Measurements from ENCODE around the gene SH3BP4.

Gene SH3BP4

DNA sequence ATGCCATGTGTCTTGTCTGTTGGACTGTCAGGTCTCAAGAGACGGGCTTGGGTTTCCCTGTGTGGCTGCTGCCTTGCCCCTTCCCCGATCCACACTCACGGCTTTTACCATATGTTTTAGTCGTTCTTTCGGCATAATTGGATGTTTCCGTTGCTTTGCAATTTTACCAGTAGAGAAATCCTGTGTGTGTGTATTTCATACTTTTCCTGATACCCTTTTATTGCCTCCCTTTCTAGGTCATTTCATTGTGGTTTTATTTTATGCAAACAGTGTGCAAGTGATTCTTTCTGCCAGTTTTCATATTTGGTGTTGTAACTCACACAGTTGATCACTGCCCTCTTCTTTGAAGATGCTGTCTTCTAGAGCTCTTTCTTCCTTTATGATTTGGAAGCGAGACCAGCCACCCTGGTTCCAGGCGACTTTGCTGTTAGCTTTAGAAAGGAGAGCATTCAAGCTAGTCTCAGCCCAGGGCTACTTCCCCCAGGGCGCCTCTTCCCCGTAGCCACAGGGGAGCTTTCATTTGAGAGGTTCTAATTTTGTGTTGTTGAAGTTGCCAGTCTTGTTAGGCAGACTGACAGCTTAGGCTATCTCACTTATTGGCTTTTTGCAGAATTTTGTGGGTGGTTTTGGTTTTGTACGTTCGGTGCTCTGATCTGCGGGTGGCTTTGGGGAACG, 17.0 kb downstream of the SH3BP4 start:
- DNase-seq = no peak

DNA sequence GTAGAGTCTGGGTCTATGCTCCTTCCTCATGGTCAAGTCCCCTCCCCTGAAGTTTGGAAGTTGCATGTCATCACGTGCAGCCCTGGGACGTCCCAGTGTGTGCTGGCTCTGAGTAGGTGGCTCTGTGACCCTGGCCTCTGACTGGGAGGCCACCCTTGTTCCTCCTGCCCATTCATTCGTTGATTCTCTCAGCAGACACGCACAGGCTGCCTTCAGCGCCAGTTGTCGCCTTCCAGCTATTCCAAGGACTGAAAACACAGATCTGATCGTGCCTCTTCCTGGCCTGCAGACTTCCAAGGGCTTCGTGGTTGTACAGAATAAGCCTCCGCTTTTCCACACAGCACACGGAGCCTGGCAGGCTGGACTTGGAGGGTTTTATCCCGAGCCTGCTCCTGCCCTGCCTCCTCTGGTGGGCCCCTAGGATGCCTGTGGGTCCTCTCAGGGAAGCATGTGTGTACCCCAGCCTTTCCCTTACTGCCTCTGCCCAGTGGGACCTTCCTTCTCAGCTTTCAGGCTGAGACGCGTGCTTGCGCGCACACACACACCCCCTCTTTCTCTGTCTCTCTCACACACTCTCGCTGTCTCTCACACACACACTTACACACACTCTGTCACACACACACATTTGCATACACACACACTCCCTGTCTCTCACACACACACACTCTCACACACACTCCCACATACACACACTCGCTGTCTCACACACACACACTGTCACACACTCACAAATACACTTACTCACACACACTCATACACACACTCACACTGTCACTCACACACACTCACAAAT, 17.7 kb downstream of the SH3BP4 start:
- no peak for DNase-seq

DNA sequence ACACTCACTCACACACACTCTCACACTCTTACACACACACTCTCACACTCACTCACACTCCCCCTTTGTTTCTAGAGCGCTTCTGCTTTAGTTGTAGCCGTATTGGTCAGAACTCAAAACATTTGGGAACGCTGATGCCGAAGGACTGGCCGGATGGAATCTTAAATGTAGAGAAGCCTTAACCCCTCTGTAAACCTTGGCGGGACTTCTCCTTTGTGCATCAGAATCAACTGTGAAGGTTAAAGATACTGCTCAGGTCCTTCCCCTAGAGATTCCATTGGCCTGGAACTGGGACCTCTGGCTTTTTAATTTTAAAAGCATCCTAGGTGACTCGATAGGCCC, 18.3 kb downstream of the SH3BP4 start:
- DNase-seq = no peak

DNA sequence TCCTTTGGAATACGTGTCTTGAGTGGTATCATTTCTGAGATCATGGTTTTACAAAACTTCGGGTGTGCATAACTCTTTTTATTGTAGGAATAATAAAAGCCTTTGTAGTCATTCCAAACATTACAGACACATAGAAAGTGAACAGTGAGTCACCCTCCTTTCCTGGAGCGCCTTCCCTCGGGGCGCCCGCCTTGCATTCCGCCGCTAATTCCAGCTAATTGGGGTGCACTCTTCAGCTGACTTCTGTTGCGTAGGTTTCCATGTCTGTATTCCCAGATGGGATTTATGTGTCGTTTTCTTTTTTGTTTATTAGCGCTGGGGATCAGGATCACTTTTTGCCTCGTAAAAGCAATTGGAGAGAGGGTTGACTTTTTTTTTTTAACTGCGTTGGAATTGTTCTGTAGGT, 18.7 kb downstream of the SH3BP4 start:
- DNase-seq = no peak

DNA sequence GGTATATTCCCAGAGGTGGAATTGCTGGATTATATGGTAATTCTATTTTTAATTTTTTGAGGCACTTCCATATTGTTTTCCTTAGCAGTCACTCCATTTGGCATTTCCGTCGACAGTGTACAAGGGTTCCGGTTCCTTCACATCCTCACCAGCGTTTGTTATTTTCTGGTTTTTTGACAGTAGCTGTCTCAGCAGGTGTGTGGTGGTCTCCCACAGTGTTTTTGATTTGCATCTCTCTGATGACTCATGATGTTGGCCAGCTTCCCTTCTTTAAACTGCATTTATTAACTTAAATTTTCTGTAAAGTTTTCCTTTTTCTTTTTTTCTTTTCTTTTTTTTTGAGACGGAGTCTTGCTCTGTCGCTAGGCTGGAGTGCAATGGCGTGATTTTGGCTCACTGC, 19.7 kb downstream of the SH3BP4 start:
- DNase-seq = no peak

DNA sequence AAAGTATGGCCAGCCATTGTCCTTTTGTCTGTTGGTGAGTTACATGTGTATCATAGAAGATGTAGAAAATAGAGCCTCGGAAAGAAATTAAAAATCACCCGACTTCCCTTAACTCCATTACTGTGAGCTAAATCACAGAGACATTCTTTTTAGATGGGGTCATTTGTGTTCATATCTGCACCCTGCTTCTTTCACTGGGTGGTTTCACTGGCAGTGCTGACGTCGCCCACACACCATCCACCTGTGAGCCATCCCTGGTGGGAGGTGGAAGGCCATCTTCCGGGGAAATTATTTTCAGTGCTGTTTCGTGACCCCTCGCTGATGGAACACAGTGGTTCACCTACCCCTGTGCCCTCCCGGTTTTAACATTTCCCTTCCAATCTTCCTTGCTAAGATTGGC, 21.2 kb downstream of the SH3BP4 start:
- no peak for DNase-seq

DNA sequence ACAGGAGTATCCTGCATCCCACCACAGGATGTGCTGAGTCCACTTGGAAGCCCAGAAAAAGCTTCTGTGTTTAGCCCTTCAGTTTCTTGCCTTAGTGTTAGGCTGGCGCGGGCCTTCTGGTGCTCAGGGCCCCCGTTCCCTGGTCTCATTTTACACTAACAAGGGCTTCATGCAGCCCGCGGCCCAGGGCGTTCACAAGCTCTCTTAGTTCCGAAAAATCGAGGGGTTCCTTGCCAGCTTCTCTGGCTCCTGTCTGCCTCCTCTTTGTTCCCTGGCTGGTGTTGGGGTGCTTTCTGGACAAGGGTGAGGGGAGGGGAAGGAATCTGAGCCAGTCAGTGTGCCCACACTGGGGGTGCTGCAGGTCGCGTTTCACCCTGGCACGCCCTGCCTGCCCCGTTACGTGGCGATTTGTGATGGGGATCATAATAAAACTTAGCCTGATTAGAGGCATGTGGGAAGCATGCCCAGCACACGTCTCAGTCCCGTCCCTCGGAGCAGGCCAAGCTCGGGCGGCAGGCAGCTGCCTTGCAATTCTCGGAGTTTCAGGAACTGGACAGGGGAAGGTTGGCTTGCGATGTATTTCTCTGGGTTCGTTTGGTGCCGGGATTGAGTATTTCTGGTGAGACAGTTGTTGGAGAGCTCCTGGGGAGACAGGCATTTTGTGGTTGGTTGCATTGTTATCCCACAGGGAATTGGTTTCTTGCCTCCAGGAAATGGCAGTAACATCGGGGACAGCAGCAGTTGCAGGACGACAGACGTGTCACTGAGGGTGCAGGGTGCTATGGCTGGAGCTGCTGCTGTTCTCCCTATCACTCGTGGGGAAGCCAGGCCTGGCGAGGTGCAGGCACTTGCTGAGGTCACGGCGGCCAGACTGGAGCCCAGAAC, 22.9 kb downstream of the SH3BP4 start:
- DNase-seq = no peak

DNA sequence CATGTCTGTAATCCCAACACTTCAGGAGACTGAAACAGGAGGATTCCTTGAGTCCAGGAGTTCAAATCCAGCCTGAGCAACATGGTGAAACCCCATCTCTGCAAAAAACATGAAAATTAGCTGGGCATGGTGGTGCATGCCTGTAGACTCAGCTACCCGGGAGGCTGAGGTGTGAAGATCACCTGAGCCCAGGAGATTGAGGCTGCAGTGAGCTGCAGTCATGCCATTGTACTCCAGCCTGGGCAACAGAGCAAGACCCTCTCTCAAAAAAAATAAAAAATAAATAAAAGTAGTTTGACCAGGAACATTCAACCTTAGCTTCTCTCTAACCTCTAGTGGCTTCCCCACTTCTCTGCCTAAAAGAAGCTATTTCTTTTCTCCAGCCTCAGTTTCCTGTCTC, 23.8 kb downstream of the SH3BP4 start:
- no peak for DNase-seq

DNA sequence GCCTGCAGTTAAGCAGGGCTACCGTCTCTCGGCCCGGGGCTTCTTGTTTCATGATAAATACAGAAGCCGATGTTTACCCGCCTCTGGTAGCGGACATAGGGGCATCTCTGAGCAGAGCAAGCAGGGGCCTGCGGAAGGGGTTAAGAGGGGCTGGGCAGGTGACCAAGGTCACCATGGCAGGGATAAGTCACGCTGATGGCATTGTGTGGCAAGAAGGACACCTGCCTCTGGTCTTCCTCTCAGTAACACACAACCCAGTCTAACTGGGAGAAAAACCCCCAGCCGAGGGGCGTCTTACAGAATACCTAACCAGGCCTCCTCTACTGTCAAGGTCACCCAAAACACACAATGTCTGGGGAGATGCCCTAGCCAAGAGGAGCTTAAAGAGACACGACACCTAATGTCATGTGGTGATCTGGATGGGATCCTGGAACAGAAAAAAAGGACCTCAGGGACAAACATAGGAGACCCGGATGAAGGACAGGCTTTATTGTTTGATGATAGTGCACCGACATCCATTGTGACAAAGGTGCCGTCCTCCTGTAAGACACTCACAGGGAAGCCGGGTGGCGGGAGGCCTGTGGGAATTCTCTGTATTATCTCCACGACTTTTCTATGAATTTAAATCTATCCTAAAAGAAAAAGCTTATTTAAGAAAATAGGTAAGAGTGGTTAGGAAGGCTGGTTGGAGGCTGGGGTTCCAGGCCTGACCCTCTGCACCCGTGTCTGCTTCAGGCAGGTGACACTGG, 24.8 kb downstream of the SH3BP4 start:
- no peak for DNase-seq

DNA sequence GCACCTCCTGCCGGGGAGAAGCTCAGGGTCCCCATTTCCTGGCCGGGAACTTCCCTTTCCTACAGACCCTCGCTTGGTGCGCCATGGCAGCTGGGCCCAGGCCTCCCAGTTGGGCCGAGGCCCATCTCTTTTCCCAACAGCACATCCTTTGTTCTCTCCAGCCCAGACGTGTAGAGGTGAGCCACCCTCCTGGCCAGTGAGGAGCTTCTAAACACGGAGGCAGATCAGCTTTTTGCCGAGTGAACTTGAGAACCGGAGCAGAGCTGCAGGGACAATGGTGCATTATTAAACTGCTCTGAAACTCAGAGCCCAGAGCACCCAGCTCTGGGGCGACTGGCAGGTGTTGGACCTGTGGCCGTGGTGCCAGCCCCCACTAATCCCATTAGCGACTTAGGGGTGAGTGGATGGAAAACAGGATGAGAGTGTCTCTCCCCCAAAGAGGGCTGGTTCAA, 25.4 kb downstream of the SH3BP4 start:
- no peak for DNase-seq

DNA sequence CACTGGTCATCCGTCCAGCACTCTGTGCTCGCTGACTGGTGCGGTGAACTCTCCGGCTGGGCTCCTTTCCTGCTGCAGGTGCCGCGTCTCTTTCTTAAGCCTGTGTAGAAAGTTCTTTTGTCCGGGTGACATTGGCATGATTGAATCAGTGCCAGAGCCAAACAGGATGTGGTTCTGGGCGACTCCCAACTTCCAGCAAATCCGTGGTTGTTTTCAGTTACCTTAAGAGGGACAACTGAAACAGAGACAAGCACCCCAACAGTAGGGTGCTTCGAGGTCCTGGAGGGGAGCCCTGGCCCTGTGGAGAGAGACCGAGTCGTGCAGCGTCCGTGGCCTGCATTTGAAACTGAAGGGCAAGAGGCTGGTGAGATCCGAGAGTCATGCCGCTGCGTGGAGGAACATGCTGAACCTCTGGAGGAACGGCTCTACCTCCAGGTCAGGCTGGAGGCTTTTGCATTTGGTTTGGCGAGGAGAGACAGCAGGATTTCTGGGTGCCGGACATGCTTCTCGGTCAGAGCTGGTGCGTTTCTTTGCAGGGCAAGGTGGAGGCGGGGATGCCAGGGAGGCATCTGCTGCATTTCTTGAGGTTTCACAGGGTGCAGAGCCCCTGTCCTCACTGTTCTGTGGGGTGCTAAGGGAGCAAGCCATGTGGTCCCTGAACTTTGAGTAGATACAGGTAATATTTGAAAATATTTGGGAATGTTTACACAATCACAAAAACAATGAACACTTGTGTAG, 26.8 kb downstream of the SH3BP4 start:
- no peak for DNase-seq

DNA sequence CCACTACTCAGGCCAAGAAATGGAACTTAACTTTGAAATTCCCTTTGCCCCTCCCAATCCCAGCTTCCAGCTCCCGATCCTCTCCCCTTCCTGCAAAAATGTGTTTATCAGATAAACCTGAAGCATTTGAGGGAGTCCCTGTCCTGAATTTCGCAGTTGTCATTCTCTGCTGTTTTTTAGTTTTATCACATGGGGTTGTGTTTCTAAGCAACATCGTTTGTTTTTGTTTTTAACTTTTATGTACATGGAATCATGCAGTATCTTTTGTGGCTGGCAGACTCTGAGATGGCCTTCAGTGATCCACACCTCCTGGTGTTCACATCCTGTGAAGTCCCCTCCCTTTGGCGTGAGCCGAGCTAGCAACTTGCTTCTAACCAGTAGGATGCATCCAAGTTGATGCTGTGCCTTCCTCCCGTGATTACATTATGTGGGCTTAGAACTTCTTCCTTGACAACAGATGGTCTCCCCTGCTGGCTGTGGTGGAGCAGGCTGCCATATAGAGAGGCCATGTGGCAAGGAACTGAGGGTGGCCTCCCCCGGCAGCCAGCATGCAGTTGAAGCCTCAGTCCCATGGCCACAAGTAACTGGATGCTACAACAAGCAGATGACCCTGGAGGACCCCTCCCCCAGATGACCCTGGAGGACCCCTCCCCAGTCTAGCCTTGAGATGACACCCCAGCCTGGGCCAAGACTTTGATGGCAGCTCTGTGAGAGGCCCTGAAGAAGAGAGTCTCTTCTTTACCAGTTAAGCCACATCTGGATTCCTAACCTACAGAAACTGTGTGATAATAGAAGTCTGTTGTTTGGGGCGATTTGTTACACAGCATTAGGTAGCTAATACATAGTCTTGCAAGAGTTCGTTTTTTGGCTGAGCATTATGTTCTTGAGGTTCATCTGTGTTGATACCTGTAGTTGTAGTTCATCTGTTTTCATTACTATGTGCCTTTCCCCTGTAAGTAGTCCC, 27.7 kb downstream of the SH3BP4 start:
- no peak for DNase-seq

DNA sequence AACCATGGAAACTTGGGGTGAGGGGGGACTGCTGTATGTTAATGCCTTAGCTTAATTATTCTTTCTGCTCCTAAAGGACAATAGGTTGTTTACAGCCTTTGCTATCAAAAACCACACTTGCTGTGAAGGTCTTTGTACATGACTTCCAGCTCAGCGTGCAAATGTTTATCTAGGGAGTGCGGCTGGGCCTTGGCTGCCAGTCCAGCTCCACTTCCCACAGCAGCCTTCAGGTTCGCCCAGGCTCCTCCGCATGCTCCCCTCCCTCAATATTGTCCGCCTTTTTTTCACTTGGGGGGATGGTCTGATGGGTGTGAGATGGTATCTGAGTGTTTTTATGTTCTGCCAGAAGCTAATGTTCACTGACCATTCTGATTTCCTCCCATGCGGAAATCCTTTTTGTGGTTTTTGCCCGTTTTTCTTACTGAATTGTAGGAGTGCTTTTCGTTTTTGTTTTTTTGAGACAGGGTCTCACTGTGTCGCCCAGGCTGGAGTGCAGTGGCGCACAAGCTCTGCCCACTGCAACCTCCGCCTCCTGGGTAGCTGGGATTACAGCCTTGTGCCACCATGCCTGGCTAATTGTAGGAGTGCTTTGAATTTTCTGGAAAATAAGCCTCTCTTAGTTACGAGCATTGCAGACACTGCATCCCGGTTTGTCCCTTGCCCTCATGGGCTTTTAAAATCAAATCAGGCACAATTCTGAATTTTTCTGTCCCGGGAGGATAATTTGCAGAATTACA, 28.8 kb downstream of the SH3BP4 start:
- peak; percentile 64 for DNase-seq

DNA sequence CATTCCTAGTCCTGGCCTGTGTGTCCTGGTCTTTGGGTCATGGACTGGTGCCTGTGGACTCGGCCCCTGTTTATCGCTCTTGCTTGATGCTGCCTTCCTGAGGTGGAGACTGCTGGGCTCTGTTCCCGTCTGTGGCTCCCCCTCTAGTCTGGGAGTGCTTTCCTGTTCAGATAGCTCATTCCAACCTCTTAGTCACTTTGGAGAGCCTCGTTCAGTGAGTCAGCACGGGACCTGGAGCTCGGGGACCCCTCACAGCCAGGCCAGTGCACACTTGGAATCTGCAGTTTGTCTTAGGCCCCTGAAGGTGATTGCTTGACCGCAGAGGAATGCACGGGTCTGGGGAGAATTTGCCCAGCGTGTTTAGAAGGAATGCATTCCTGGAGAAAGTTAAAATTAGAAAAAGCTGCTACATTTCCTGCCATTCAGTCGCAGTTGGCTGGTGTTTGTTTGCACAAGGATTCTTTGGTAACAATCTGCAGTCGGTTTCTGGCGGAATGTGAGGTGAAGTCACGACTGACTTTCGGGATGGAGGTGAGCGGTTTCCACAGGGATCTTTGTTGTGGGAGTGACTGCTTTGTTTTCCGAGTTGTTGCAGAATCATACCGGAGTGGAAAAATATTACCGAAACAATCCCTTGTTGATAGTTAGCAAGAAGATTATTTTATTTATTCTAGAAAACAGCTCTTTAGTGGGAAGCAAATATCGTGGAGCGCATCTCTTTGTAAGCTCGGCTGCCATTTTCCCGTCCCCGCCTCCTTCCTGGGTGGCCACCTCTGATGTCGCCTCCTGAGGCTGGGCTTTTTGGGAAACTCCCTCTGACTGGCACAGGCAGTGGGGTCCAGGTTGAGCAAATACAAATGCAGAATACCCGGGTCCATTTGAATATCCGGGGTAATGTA, 29.6 kb downstream of the SH3BP4 start:
- no peak for DNase-seq

DNA sequence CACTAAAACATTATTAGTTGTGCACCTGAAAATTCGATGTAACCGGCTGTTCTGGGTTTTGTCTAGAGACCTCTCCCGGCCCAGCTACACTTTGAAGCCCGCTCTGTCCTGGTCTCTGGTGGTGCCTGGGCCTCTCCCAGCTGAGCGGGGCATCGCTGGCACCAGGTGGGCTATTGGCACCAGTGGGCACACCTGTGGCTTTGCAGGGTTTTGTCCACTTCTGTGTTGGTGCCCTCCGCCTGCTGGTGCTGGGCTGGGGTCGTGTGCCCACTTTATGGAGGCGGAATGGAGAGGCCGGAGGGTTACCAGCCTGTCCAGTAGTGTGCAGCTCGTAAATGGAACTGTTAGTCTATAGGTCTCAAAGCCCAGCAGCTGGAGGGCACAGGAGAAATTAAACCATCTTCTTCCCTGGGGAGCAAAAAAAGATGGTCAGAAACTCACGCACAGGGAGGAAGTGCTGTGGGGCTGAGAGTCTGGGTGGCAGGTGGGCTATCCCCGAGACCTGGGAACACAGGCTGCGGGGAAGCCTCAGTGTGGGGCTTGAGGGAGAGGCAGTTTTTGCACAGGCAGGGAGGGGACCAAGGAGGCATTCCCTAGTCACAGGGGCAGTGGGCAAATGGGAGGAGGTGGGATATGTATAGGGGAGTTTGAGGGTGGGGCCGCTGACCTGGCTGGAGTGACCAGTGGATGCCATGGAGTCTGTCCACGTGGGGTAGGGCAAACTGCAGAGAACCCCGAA, 30.4 kb downstream of the SH3BP4 start:
- no peak for DNase-seq

DNA sequence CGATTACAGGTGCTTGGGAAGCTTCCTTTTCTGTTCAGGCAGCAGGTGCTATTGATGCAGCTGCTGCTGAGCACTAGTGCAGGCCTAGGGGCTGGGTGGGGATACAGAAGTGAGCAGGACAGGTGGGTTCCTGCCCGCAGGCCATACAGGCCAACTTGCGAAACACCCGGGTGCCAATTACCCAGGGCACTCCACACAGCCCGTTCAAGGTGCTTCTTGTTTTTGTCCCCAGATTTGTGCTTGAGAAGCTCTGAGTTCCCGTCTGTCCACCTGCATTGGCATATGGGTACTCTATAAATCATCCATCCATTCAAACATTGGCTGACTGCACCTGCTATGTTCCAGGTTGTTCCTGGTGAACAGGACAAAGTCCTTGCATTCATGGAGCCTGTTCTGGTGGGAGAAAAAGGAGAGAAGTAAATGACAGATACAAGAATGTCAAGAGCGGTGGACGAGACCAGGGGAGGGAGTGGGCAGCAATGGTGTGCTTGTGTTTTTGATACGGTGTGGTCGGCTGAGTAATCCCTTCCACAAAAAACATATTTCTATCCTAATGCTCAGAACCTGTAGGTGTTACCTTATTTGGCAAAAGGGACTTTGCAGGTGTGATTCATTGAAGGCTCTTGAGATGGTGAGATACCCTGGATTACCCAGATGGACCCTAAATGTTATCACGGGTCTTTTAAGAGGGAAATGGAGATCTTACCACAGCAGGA, 31.4 kb downstream of the SH3BP4 start:
- peak; percentile 88 for DNase-seq

DNA sequence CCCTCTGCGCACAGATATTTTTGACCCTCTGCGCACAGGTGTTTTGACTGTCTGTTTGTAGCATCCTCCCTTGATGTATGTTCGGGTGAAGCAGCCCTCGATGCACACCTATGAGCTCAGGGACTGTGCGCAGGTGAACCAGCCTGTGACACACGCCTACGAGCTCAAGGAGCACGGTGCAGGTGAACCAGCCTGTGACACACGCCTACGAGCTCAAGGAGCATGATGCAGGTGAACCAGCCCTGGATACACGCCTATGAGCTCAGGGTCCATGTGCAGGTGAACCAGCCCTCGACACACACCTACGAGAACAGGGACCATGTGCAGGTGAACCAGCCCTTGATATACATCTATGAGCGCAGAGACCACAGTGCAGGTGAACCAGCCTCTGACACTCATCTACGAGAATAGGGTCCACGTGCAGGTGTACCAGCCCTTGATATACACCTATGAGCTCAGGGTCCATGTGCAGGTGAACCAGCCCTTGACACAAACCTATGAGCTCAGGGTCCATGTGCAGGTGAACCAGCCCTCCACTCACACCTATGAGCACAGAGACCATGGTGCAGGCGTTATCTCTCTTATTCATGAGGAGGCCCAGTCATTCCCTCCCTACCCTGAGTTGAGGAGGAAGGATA, 33.9 kb downstream of the SH3BP4 start:
- DNase-seq = no peak

Data from NCI-H774 (cell line).